Suprapubic skin (tissue), 4 donors: ENCODE measurements around the gene FBXO3.

Experiments
- CTCF ChIP-seq, 2 donors: fragments of 200-600 bp in 1 of 2; fragments of 450-650 bp in 1 of 2; sonication (generic) in 1 of 2; IDR thresholded peaks; one replicate each; pipeline ENCODE4 v1.5.1; 2016 to 2019; ENCODE audit warnings: antibody characterized with exemption in 2 of 2, mild to moderate bottlenecking in 1 of 2, moderate library complexity in 1 of 2
- EP300 ChIP-seq: sonication (generic); formaldehyde crosslinking; IDR thresholded peaks from one replicate; pipeline ENCODE4 v1.6.1; 2017; ENCODE audit warnings: antibody characterized with exemption
- POLR2A ChIP-seq, 2 donors: fragments of 450-650 bp; IDR thresholded peaks; one replicate each; pipeline ENCODE4 v1.6.1; 2017; ENCODE audit warnings: antibody characterized with exemption in 2 of 2, mild to moderate bottlenecking in 2 of 2, moderate library complexity in 2 of 2
- POLR2AphosphoS5 ChIP-seq, 3 donors: sonication (generic); formaldehyde crosslinking; IDR thresholded peaks; one replicate each; pipeline ENCODE4 v1.6.1; 2017; ENCODE audit warnings: antibody characterized with exemption in 3 of 3

- TF ChIP-seq CTCF (IDR thresholded peaks at IDR 0.05) (no peak), POLR2A (IDR thresholded peaks at IDR 0.05) (no peak), POLR2AphosphoS5 (IDR thresholded peaks at IDR 0.05) (no peak), EP300 (no peak)
These were observed 27.5 kb upstream of the FBXO3 start for GRCh38 chr11:33801821-33802193.
